Duodenal mucosa (tissue), 2 donors: Measurements from ENCODE around the gene ADGRF5.

ENCODE experiments used
- H3K27ac ChIP-seq: one replicate; pipeline ENCODE4 v1.7.0; 2013; ENCODE audit warnings: low read depth, low read length
- H3K27me3 ChIP-seq, 2 donors: one replicate each; pipeline ENCODE4 v1.7.0; 2013; ENCODE audit warnings: low read length in 2 of 2, control low read depth in 1 of 2; ENCODE audit not compliant: insufficient read depth in 2 of 2, control insufficient read depth in 1 of 2
- H3K36me3 ChIP-seq, 2 donors: one replicate each; pipeline ENCODE4 v1.7.0; 2013; ENCODE audit warnings: low read length in 2 of 2, control low read depth in 1 of 2; ENCODE audit not compliant: insufficient read depth in 2 of 2, control insufficient read depth in 1 of 2
- H3K4me1 ChIP-seq, 2 donors: one replicate each; pipeline ENCODE4 v1.7.0; 2013; ENCODE audit warnings: low read length in 2 of 2, control low read depth in 1 of 2; ENCODE audit not compliant: insufficient read depth in 2 of 2, control insufficient read depth in 1 of 2
- H3K4me3 ChIP-seq, 2 donors: one replicate each; pipeline ENCODE4 v1.7.0; 2013; ENCODE audit warnings: low read length in 2 of 2, low read depth in 1 of 2
- H3K9ac ChIP-seq, 2 donors: one replicate each; pipeline ENCODE4 v1.7.0; 2013; ENCODE audit warnings: low read length in 2 of 2, low read depth in 1 of 2
- H3K9me3 ChIP-seq, 2 donors: one replicate each; pipeline ENCODE4 v1.7.0; 2013; ENCODE audit warnings: low read length in 2 of 2, control low read depth in 1 of 2; ENCODE audit not compliant: control insufficient read depth in 1 of 2

Gene ADGRF5

DNA sequence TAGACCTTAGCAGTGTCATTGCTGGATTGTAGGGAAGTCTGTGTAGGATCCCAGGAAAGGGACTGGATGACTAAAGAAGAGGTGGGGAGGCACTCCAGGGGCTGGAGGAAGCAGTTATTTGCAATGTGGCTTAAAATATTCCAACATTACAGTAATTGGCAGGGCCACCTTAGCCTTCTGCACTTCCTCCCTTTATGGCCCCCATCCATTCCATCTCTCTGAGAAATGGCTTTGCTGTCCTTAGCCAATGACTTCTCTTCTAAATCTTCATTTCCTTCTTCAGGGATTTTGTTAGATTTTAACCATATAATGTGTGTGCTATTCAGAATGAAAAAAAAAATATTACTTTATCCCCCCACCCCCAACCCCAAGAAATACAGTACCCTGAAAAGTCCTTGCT, 6.4 kb downstream of the ADGRF5 start:
- Histone ChIP-seq H3K4me3 (no peak overlapping the region), H3K4me1 (no peaks in the 10 kb centered on the region), H3K27me3 (no peaks in the 10 kb centered on the region), H3K9me3 (no peaks in the 10 kb centered on the region), H3K9ac (no peak overlapping the region), H3K36me3 (no peaks in the 10 kb centered on the region), H3K27ac (no peak overlapping the region)

DNA sequence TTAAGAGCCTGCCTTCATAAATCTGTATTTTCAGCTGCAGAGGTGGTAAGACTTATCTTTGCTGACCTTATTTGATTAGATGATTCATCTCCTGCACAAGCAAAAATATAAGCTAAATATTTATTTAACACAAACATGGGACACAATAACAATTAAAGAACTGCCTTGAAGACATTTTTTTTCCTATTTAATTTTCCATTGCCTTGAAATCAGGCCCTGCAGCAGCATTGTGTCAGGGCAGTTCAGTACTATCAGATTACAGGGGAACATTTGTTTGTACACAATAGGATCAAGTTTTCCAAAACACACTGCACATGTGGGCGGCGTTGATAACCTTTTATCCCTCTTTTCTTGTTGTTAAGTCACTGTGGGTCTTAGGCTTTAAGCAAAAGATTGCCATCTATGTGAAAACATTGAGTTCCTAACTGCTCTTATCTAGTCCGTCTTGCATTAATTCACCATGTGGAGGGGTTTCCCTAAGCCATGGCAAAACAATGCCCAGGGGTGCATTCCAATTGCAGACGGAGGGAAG, 7.4 kb downstream of the ADGRF5 start:
- H3K9ac ChIP-seq: no peak overlapping the region
- no peaks in the 10 kb centered on the region for H3K4me1 ChIP-seq
- no peak overlapping the region for H3K27ac ChIP-seq
- no peaks in the 10 kb centered on the region for H3K27me3 ChIP-seq
- H3K4me3 ChIP-seq: no peak overlapping the region
- H3K9me3 ChIP-seq: no peaks in the 10 kb centered on the region
- no peaks in the 10 kb centered on the region for H3K36me3 ChIP-seq

- Histone ChIP-seq H3K4me1 (no peaks in the 10 kb centered on the region), H3K9me3 (no peaks in the 10 kb centered on the region), H3K4me3 (no peak overlapping the region), H3K27ac (no peak overlapping the region), H3K9ac (no peak overlapping the region), H3K36me3 (no peaks in the 10 kb centered on the region), H3K27me3 (no peaks in the 10 kb centered on the region)
Measured at GRCh38 chr6:46909371-46909770, 12.4 kb downstream of the ADGRF5 start.

GRCh38 chr6:46906776-46907175, 15.0 kb downstream of the ADGRF5 start:
- no peaks in the 10 kb centered on the region for H3K27me3 ChIP-seq
- no peaks in the 10 kb centered on the region for H3K4me1 ChIP-seq
- no peak overlapping the region for H3K4me3 ChIP-seq
- no peaks in the 10 kb centered on the region for H3K36me3 ChIP-seq
- H3K9ac ChIP-seq: no peak overlapping the region
- H3K9me3 ChIP-seq: no peaks in the 10 kb centered on the region
- no peak overlapping the region for H3K27ac ChIP-seq

GRCh38 chr6:46904117-46904516, 17.6 kb downstream of the ADGRF5 start:
- H3K4me1 ChIP-seq: no peaks in the 10 kb centered on the region
- H3K27ac ChIP-seq: no peak overlapping the region
- no peak overlapping the region for H3K9ac ChIP-seq
- H3K9me3 ChIP-seq: no peaks in the 10 kb centered on the region
- no peaks in the 10 kb centered on the region for H3K27me3 ChIP-seq
- no peak overlapping the region for H3K4me3 ChIP-seq
- H3K36me3 ChIP-seq: no peaks in the 10 kb centered on the region

DNA sequence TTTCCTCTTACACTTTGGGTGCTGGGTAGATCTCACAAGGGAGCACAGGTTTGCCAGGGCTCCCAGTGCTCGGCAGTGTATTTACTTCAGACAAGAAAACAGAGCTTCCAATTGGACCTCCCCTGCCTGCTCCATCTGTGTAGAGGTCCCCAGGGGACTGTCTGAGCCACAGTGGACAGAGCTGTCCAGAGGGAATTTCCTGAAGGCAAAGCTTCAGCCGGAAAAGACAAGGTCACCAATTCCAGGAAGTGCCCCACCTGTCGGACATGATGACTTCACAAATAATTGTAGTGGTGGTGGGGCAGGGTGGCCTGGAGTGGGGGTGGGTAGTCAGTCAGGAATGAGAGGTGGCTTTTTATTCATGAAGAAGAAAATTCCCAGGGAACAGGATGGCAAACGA, 18.6 kb downstream of the ADGRF5 start:
- Histone ChIP-seq H3K4me3 (no peak overlapping the region), H3K27me3 (no peaks in the 10 kb centered on the region), H3K9ac (no peak overlapping the region), H3K36me3 (no peaks in the 10 kb centered on the region), H3K9me3 (no peaks in the 10 kb centered on the region), H3K27ac (no peak overlapping the region), H3K4me1 (no peaks in the 10 kb centered on the region)

DNA sequence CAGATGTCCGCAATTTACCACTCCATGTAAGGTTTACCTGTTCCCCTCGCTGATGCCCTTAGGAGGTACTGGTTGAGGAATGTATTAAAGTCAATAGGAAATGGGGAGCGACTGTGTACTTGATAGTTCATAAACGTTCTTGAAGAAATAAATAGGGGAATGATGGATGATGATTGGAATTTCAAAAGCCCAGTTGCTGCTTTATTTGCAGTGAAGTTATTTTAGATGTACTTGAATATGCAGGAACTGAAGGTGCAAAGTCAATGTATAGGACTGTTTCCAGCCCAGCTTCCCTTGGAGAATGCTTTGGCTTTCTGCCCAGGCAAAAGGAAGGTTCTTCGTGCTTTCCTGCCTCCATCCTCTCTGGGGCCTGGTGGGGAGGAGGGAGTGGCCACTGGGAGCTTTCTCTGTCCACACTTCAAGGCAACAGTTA, 19.8 kb downstream of the ADGRF5 start:
- H3K27ac ChIP-seq: no peak overlapping the region
- no peak overlapping the region for H3K9ac ChIP-seq
- H3K4me3 ChIP-seq: no peak overlapping the region
- H3K27me3 ChIP-seq: no peaks in the 10 kb centered on the region
- no peaks in the 10 kb centered on the region for H3K4me1 ChIP-seq
- no peaks in the 10 kb centered on the region for H3K9me3 ChIP-seq
- no peaks in the 10 kb centered on the region for H3K36me3 ChIP-seq

DNA sequence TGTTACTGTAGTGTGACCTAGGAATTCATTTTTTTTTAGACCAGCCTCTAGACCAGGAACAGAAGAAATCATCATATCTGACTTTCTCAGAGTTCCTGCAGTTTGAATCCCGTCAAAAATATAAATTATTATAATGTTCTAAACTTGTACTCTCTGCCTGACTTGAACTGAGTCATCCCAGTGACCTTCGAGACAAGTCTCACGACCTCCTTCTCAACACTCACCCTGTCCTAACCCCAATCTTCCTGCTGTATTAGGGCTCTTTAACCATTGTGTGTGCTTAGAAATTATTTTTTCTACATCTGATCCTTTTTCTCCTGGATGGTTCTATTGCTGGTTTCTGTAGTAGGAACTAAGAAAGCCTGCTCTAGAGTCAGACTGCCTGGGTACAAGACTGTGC, 21.5 kb downstream of the ADGRF5 start:
- no peaks in the 10 kb centered on the region for H3K36me3 ChIP-seq
- no peak overlapping the region for H3K4me3 ChIP-seq
- H3K9me3 ChIP-seq: no peaks in the 10 kb centered on the region
- H3K4me1 ChIP-seq: peaks cover 0 to 2% of the 10 kb centered on the region in 2 donors
- no peak overlapping the region for H3K27ac ChIP-seq
- no peak overlapping the region for H3K9ac ChIP-seq
- no peaks in the 10 kb centered on the region for H3K27me3 ChIP-seq

- H3K4me1 ChIP-seq: peaks cover 0 to 5% of the 10 kb centered on the region in 2 donors
- H3K9me3 ChIP-seq: no peaks in the 10 kb centered on the region
- H3K9ac ChIP-seq: no peak overlapping the region
- H3K36me3 ChIP-seq: no peaks in the 10 kb centered on the region
- no peaks in the 10 kb centered on the region for H3K27me3 ChIP-seq
- no peak overlapping the region for H3K4me3 ChIP-seq
- H3K27ac ChIP-seq: no peak overlapping the region
Measured at GRCh38 chr6:46899659-46900058, 22.1 kb downstream of the ADGRF5 start.

- no peak overlapping the region for H3K27ac ChIP-seq
- H3K4me1 ChIP-seq: peaks cover 9 to 13% of the 10 kb centered on the region in 2 donors
- no peak overlapping the region for H3K9ac ChIP-seq
- no peak overlapping the region for H3K4me3 ChIP-seq
- H3K36me3 ChIP-seq: no peaks in the 10 kb centered on the region
- H3K27me3 ChIP-seq: no peaks in the 10 kb centered on the region
- no peaks in the 10 kb centered on the region for H3K9me3 ChIP-seq
Measured at GRCh38 chr6:46898006-46898405, 23.7 kb downstream of the ADGRF5 start.

GRCh38 chr6:46896871-46897270, 24.9 kb downstream of the ADGRF5 start:
- no peaks in the 10 kb centered on the region for H3K27me3 ChIP-seq
- H3K36me3 ChIP-seq: no peaks in the 10 kb centered on the region
- no peak overlapping the region for H3K9ac ChIP-seq
- H3K27ac ChIP-seq: no peak overlapping the region
- H3K9me3 ChIP-seq: no peaks in the 10 kb centered on the region
- no peak overlapping the region for H3K4me3 ChIP-seq
- H3K4me1 ChIP-seq: peaks cover 9 to 13% of the 10 kb centered on the region in 2 donors
